Measurements from ENCODE around the gene PEX5L.

DNA sequence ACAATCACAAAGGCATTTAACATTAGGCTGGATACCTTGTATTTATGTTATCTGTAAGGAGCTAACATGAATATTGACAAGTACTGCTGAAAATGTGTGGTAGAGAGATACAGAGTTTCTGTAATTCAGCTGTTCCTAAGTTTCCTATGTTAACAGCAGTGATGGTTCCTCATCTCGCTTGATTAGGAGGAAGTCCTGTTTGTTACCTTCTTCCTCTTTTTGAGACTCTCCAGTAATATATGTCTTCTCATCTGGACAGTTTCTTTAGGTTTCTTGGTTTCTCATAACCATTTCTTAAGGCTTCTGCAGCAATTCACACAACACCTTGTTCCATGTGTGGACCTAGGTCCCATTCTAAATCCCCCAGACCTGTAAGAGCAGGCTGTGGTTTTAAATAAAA is 11.4 kb upstream of the PEX5L start:
- TF ChIP-seq, protein P1, sequence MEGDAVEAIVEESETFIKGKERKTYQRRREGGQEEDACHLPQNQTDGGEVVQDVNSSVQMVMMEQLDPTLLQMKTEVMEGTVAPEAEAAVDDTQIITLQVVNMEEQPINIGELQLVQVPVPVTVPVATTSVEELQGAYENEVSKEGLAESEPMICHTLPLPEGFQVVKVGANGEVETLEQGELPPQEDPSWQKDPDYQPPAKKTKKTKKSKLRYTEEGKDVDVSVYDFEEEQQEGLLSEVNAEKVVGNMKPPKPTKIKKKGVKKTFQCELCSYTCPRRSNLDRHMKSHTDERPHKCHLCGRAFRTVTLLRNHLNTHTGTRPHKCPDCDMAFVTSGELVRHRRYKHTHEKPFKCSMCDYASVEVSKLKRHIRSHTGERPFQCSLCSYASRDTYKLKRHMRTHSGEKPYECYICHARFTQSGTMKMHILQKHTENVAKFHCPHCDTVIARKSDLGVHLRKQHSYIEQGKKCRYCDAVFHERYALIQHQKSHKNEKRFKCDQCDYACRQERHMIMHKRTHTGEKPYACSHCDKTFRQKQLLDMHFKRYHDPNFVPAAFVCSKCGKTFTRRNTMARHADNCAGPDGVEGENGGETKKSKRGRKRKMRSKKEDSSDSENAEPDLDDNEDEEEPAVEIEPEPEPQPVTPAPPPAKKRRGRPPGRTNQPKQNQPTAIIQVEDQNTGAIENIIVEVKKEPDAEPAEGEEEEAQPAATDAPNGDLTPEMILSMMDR (IDR thresholded peaks at IDR 0.05): no peak
- TF ChIP-seq POLR2A (IDR thresholded peaks at IDR 0.05): no peak

Measured in suprapubic skin (tissue), 3 donors.